Liver (tissue), 9 donors: Measurements from ENCODE around the gene ZNF180. TPM values are rescaled to one million over a fixed set of nuclear protein-coding genes. Genes with fewer than 3 reads are reported as not detected.

Experiments used
- DNase-seq: peaks from one replicate; pipeline ENCODE4 v3.0.0-alpha.2; 2017; ENCODE audit warnings: low spot score
- H3K27ac ChIP-seq, 2 donors: one replicate each; pipeline ENCODE4 v1.7.0; 2013; ENCODE audit warnings: inconsistent platforms in 2 of 2, low read length in 2 of 2, control low read depth in 1 of 2, low read depth in 1 of 2, mild to moderate bottlenecking in 1 of 2
- H3K27me3 ChIP-seq, 4 donors: one replicate each; pipeline versions ENCODE4 v1.6.1 to v1.7.0; 2013; ENCODE audit warnings: low read length in 3 of 4, inconsistent platforms in 1 of 4, mild to moderate bottlenecking in 1 of 4, moderate library complexity in 1 of 4; ENCODE audit not compliant: control insufficient read depth in 4 of 4, insufficient read depth in 4 of 4
- H3K36me3 ChIP-seq, 4 donors: one replicate each; pipeline versions ENCODE4 v1.6.1 to v1.7.0; 2013; ENCODE audit warnings: low read length in 3 of 4, mild to moderate bottlenecking in 3 of 4, low read depth in 1 of 4, moderate library complexity in 1 of 4; ENCODE audit not compliant: control insufficient read depth in 4 of 4, insufficient read depth in 3 of 4
- H3K4me1 ChIP-seq, 4 donors: one replicate each; pipeline versions ENCODE4 v1.6.1 to v1.7.0; 2013; ENCODE audit warnings: low read length in 3 of 4, mild to moderate bottlenecking in 3 of 4, moderate library complexity in 1 of 4; ENCODE audit not compliant: control insufficient read depth in 4 of 4, insufficient read depth in 4 of 4
- H3K4me3 ChIP-seq, 3 donors: one replicate each; pipeline versions ENCODE4 v1.6.1 to v1.7.0; 2013; ENCODE audit warnings: low read length in 3 of 3, control low read depth in 1 of 3, low read depth in 1 of 3, mild to moderate bottlenecking in 1 of 3
- H3K9ac ChIP-seq, 2 donors: one replicate each; pipeline ENCODE4 v1.7.0; 2013; ENCODE audit warnings: low read length in 2 of 2, mild to moderate bottlenecking in 2 of 2, moderate library complexity in 2 of 2, control low read depth in 1 of 2, low read depth in 1 of 2
- H3K9me3 ChIP-seq, 4 donors: one replicate each; pipeline versions ENCODE4 v1.6.1 to v1.7.0; 2013; ENCODE audit warnings: low read length in 3 of 4; ENCODE audit not compliant: control insufficient read depth in 4 of 4
- ATF3 ChIP-seq: IDR thresholded peaks from 2 replicates; pipeline ENCODE4 v1.6.1; 2016; ENCODE audit warnings: antibody characterized with exemption
- CTCF ChIP-seq: fragments of 150-350 bp; IDR thresholded peaks from 2 replicates; pipeline ENCODE4 v1.5.1; 2017; ENCODE audit warnings: improper control_type of control experiment, low read depth, low read length; ENCODE audit not compliant: missing input control
- EGR1 ChIP-seq, 2 donors: IDR thresholded peaks; 2 replicates each; pipeline ENCODE4 v1.6.1; 2016 to 2018; ENCODE audit warnings: antibody characterized with exemption in 2 of 2, low read depth in 2 of 2
- FOXA1 ChIP-seq: IDR thresholded peaks from 2 replicates; pipeline ENCODE4 v1.6.1; 2016; ENCODE audit warnings: antibody characterized with exemption
- FOXA2 ChIP-seq: IDR thresholded peaks from 2 replicates; pipeline ENCODE4 v1.6.1; 2016; ENCODE audit warnings: antibody characterized with exemption
- GABPA ChIP-seq, 2 donors: IDR thresholded peaks in 1 of 2; conservative IDR thresholded peaks in 1 of 2; 2 replicates each; pipeline ENCODE4 v1.6.1; 2016; ENCODE audit warnings: antibody characterized with exemption in 2 of 2, mild to moderate bottlenecking in 1 of 2, moderate library complexity in 1 of 2
- HNF4A ChIP-seq, 2 donors: conservative IDR thresholded peaks; 2 replicates each; pipeline ENCODE4 v1.6.1; 2016; ENCODE audit warnings: antibody characterized with exemption in 2 of 2, mild to moderate bottlenecking in 2 of 2
- HNF4G ChIP-seq: IDR thresholded peaks from 2 replicates; pipeline ENCODE4 v1.6.1; 2016; ENCODE audit warnings: antibody characterized with exemption
- JUND ChIP-seq, 2 donors: IDR thresholded peaks; 2 replicates each; pipeline ENCODE4 v1.6.1; 2016; ENCODE audit warnings: antibody characterized with exemption in 2 of 2
- MAX ChIP-seq: IDR thresholded peaks from 2 replicates; pipeline ENCODE4 v1.6.1; 2016; ENCODE audit warnings: antibody characterized with exemption
- NR2F2 ChIP-seq: IDR thresholded peaks from 2 replicates; pipeline ENCODE4 v1.6.1; 2016; ENCODE audit warnings: antibody characterized with exemption
- RAD21 ChIP-seq, 2 donors: IDR thresholded peaks; 2 replicates each; pipeline ENCODE4 v1.6.1; 2016; ENCODE audit warnings: antibody characterized with exemption in 2 of 2, mild to moderate bottlenecking in 2 of 2
- REST ChIP-seq: IDR thresholded peaks from 2 replicates; pipeline ENCODE4 v1.6.1; 2016; ENCODE audit warnings: antibody characterized with exemption, mild to moderate bottlenecking
- RXRA ChIP-seq, 2 donors: IDR thresholded peaks; 2 replicates each; pipeline ENCODE4 v1.6.1; 2017 to 2018; ENCODE audit warnings: antibody characterized with exemption in 2 of 2, mild to moderate bottlenecking in 1 of 2
- SP1 ChIP-seq: IDR thresholded peaks from 2 replicates; pipeline ENCODE4 v1.6.1; 2018; ENCODE audit warnings: antibody characterized with exemption, mild to moderate bottlenecking
- TAF1 ChIP-seq: conservative IDR thresholded peaks from 2 replicates; pipeline ENCODE4 v1.6.1; 2016; ENCODE audit warnings: antibody characterized with exemption, mild to moderate bottlenecking
- YY1 ChIP-seq: IDR thresholded peaks from 2 replicates; pipeline ENCODE4 v1.6.1; 2016; ENCODE audit warnings: antibody characterized with exemption, mild to moderate bottlenecking
- ZBTB33 ChIP-seq: IDR thresholded peaks from 2 replicates; pipeline ENCODE4 v1.6.1; 2016; ENCODE audit warnings: antibody characterized with exemption
- WGBS: extraction: QIAGEN DNeasy Blood & Tissue Kit; methylation state at CpG from one replicate; pipeline ENCODE4 v1.1.7; 2013; 5-methylcytosine and 5-hydroxymethylcytosine counted together
- polyA plus RNA-seq, 2 donors: library from polyadenylated mRNA; stranded (reverse) in 1 of 2; unstranded in 1 of 2; fragments of 200-250 nt in 1 of 2; fragments of >200 nt in 1 of 2; fragmentation: Nextera tagmentation in 1 of 2; extraction: Ambion mirVana in 1 of 2; gene quantifications; one replicate each; pipeline versions ENCODE4 v1.2.1 to v1.2.3, GENCODE V29; 2013 to 2015
- total RNA-seq, 2 donors: library from RNA; depleted of rRNA; stranded (reverse); fragments of >200 nt; gene quantifications; one replicate each; pipeline ENCODE4 v1.2.3, GENCODE V29; 2014
- donor health status: healthy.
- donor health status: healthy.
- donor health status: healthy.
- donor health status: healthy.
- donor health status: healthy.

ZNF180 gene
- total and polyA plus RNA-seq, 4 donors, result 2.0 to 7.6 (median 4.3) TPM

GRCh38 chr19:44544031-44544430 lies 43.7 kb upstream of the ZNF180 start:
- Histone ChIP-seq H3K27ac (no peak overlapping the region), H3K9ac (no peak overlapping the region), H3K27me3 (no peaks in the 10 kb centered on the region), H3K36me3 (peaks cover 0 to 2% (median 0%) of the 10 kb centered on the region in 4 donors), H3K4me3 (no peak overlapping the region), H3K4me1 (no peaks in the 10 kb centered on the region), H3K9me3 (peaks cover 0 to 3% (median 0%) of the 10 kb centered on the region in 4 donors)
- no peak for DNase-seq
- WGBS, result 86% methylated on average over 2 of the region's 2 CpGs
- TF ChIP-seq TAF1 (no peak), JUND (IDR thresholded peaks at IDR 0.05) (no peak), HNF4A (conservative IDR thresholded peaks at IDR 0.05) (no peak), ATF3 (no peak), SP1 (no peak), RAD21 (IDR thresholded peaks at IDR 0.05) (no peak), GABPA (IDR thresholded peaks at IDR 0.05 in 1 of 2, conservative IDR thresholded peaks at IDR 0.05 in 1 of 2) (no peak), EGR1 (IDR thresholded peaks at IDR 0.05; ENCODE audit: low read depth in 2 of 2) (no peak), FOXA1 (no peak), RXRA (IDR thresholded peaks at IDR 0.05) (no peak)

- TF ChIP-seq SP1 (no peak), JUND (IDR thresholded peaks at IDR 0.05) (no peak), TAF1 (no peak), FOXA1 (no peak), NR2F2 (no peak), CTCF (no peak), RXRA (IDR thresholded peaks at IDR 0.05) (no peak), HNF4A (conservative IDR thresholded peaks at IDR 0.05) (no peak), HNF4G (no peak), YY1 (no peak), ZBTB33 (no peak), RAD21 (IDR thresholded peaks at IDR 0.05) (no peak), MAX (no peak), FOXA2 (no peak), EGR1 (IDR thresholded peaks at IDR 0.05; ENCODE audit: low read depth in 2 of 2) (no peak), GABPA (IDR thresholded peaks at IDR 0.05 in 1 of 2, conservative IDR thresholded peaks at IDR 0.05 in 1 of 2) (no peak), ATF3 (no peak), REST (no peak)
- Histone ChIP-seq H3K27me3 (no peaks in the 10 kb centered on the region), H3K36me3 (peaks cover 0 to 2% (median 0%) of the 10 kb centered on the region in 4 donors), H3K4me1 (no peaks in the 10 kb centered on the region), H3K9me3 (peaks cover 0 to 3% (median 0%) of the 10 kb centered on the region in 4 donors), H3K4me3 (no peak overlapping the region), H3K27ac (no peak overlapping the region), H3K9ac (no peak overlapping the region)
- WGBS, result 3% methylated on average over 1 of the region's 1 CpG
- DNase-seq, result no peak
These were observed 42.3 kb upstream of the ZNF180 start for GRCh38 chr19:44542671-44543070.
